ENCODE results near the gene ANKRD23.
A peak's percentile ranks its signal among the peaks of the same experiment; 100 is the strongest.
"Not testable (repeated sequence)": the region's sequence is repeated elsewhere in the genome, so short reads cannot be mapped to it uniquely, and the experiment has no call there.

ANKRD23 gene

DNA sequence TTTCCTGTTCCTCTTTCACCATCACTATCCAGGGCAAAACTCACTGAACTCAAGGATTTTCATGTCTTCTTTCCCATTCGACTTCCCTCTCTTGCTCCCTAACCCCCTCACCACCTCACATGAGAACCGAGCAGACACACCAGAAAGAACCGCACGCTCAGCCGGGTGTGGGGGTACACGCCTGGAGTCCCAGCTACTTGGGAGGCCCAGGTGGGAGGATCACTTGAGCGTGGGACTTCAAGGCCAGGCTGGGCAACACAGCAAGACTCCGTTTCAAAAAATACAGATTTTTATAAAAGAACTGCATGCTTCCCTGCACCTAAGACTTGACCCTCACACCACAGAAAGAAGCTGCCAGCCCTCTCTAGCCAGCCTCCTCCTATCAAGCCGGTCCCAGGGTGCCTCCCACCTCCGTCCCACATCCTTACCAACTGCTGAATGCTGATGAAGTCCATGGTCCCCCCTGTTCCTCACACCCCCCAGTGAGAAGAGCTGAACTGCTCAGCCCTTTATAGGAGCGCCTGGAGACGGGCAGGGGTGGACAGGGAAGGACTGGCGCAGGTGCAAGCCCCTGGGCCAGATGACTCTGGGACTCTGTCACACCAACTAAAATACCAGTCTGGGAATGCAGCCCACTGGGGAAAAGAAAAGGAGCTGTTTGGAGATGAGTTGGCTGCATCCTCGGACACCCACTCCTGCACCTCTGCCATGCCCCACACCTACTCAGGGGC lies at the start of gene ANKRD23:
Gene ANKRD23, minus strand, starts transcription at position 484 of the 731 bp plus-strand sequence. Its CDS starts 29 bp downstream, at position 455.
- no peak for DNase-seq

DNA sequence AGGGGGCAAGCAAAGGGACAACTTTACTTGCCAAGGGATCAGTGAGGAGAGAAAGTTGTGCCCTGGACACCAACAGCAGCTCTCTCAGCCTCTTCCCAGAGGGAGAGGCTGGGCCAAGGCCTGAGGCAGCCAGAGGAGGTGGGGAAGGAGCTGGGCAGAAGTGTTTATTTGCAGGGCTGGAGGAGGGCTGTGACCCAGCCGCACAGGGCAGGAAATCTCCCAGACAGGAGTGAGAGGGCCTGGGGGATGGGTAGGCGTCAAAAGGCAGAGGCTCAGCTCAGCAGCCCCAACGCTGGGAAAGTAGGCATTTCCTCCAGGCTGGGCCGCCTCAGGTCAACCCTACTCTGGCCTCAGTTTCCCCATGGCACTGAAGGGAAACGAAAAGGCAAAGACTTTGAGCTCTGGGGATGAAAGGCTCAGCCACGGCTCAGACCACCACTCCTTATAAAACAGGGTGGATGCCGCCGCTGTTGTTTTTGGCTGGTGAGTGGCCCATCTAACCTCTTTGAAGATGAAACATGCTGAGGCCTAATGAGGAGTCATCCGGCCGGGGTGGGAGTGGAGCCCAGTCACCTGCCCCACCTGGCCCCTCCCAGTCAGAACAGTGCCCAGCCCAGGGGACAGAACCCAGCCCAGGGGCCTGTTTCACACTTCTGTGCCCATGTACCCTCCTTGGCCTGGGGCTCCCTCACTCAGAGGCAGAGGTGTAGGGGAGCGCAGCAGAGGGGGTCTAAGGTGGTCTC lies 47.9 kb upstream of the ANKRD23 start:
- no peak for DNase-seq

DNA sequence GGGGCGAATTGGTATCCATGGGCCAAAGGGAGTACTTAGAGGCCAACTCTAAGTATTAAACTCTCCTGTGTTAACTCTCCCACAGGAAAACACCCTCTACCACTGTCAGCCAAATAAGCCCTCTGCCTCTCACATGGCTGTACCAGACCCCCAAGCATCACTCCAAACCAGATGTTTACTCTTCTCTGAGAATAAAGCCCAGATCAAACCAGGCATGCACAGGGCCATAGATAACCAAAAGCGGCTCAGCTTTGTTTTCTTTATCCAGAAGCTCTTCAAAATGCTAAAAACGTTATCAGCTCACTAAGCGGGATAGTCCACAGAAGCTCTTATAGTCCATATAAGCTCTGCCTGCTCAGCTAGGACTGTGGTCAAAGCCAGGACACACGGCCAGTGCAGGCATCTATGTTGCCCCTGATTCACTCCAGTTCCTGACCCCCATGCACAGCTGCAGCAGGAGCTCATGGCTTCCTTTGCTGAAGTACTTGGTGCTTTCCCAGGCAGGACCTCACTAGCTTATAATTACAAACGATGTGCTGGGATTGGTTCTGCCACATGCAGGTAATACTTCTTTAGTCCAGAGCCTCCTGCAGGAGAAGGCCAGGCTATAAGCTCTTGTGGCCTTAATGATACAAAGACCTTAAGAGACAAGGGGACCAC lies 47.0 kb upstream of the ANKRD23 start:
- DNase-seq = no peak

DNA sequence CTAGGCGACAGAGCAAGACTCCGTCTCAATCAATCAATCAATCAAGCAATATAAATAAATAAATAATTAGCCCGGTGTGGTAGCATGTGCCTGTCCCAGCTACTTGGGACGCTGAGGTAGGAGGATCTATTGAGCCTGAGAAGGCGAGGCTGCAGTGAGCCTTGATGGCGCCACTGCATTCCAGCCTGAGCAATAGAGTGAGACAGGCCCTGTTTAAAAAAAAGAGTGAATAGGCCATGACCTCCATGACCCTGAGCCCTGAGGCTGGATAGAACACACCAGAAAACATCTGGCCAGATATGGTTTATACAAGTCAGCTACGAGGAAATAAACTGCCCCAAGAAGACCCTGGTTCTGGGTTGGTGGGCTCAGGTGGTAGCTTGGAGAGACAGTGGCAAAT lies 46.4 kb upstream of the ANKRD23 start:
- DNase-seq = no peak

DNA sequence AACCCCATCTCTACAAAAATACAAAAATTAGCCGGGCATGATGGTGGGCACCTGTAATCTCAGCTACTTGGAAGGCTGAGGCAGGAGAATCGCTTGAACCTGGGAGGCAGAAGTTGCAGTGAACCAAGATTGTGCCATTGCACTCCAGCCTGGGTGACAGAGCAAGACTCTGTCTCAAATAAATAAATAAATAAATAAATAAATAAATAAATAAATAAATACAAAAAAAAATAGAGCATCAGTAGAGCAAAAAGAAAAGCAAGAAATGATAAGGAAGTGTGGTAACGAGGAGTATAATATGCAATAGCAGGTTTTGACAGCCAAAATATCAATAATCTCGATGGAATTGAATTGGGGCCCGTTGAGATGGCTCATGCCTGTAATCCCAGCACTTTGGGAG lies 45.7 kb upstream of the ANKRD23 start:
- DNase-seq = not testable (repeated sequence)

DNA sequence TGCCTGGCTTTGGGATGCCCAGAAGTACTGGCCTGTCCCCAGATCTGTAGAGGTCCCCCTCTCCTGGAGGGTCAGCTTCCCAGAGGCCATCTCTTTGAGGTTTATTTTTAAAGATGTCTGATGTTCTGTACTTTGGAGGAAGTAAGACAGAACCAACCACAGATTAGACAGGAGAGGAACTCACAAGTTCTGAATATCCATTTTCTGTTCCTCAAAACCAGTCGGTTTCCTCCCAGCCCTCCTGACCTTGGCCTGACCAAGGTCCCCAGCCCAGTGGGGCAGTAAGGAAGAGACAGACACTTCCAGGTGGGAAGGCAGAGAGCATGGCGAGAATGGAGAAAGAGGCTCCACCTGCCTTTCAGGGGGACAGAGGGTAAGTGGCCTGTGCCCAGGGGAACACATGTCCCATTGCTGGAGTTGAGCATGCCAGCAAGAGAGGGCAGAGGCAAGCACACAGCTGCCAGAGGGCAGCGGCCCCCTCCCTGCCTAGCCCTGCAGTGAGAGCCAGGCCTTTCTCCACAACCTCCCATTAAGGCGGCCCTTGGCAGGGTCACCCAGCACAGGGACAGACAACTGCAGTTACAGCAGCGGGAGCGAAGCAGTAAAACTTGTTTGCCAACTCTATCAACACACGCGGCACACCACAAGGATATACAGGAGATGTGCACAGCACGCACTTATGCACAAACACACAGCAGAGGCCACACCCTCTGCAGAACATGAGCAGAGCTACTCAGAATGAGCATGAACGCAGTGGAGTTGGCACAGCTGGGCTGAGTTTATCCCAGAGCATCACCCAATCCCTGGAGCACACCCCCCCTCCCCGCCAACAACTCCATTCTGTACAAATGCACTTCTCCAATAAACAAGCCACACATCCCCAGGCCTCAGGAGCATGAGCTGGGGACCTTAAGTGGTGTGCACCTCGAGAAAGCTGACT lies 44.5 kb upstream of the ANKRD23 start:
- peak; percentile 95 for DNase-seq

DNA sequence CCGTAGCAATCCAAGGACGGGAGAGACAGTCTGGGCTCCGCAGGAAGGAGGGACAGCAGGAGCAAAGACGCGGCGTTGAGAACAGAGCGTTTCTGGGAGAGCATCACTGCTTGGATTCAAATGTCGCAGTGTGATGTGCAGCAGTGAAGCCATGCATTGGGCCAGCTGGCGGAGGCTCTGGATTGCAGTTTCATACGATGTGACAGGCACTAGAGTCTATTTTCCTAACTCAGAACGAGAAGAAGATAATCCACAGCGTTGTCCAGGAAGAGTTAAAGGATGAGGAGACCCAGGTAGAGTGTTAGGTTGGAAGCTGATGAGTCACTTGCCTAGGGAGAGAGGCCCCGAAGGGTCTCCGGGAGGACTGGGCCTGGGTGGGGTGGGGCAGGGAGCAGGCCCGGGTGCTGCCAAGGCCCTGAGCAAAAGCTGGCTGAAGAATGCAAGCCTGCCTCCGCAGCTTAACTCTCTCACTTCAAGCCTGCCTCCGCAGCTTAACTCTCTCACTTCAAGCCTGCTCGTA lies 43.7 kb upstream of the ANKRD23 start:
- no peak for DNase-seq

DNA sequence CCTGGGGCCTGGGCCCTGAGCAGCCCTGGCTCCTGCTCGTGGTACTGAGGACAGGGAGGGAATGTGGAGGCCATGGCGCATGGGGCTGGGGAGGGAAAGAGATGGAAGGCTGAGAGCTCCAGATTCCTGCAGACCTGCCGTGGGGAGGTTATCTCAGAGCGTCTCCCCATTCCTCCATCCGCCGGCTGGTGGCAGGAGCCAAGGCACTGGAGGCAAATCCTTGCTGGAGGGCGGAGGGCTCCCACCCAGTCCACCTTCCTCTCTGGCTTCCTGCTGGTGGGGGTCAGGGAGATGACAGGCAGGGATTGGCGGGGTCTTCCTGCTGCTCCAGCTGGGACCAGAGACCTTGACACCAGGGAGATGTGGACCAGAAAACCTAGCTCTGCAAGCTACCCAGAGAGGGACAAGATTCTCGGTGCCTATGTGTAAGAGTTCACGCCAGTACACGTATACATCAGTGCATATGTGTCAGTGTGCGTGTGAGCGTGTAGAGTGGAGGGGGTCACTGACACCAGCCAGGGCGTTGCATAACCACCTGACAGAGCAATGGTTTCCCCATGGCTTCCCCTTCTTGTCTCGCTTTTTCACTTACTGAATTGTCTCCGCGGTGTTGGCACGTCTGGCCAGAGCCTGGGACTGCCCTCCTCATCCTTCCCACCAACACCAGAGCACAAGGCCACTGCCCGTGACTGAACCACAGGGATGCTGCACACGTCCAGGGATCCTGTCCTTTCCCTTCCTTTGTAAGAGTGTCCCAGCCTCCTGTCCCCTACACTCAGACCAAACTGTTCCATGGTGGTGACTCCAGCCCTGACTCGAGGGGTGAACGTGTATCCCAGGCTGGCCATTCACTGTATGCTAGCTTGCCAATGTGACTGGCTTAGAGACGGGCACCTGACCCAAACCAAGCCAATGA lies 41.9 kb upstream of the ANKRD23 start:
- DNase-seq = peak; percentile 87

DNA sequence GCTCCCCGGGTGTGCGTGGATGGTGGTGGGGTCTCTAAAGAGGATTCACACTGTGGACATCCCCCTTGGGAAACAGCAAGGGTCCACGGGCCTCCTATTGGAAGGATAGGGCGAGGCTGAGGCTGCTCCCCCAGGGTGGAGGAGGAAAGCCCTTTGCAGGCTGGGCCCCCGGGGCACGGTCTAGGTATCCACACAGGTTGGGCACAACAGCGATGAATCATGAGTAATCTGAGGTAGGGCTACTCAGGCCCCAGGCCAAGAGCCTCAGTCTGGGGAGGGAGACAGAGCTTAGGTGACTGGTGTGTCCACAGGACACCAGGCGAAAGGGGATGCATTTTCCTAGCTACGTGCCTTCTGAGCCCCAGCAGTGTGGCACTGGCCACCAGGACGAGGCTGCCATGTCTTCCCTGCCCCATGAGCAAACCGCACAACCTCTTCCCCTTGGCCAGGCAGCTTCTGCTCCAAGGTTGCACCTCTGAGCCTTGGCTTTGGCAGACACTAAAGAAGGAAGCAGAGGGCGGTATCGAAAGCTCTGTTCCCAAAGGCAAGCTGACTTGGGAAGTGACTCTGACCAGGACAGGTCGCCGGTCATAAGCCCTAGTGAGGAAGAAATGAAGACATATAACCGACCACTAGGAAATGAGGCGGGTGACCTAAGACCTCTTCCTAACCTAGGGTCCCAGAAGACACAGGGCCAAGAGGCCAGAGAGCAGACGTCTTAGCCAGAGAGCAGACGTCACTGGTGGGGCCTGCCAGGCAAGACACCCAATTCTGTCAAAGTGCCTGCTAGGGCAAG lies 40.7 kb upstream of the ANKRD23 start:
- peak; percentile 72 for DNase-seq

DNA sequence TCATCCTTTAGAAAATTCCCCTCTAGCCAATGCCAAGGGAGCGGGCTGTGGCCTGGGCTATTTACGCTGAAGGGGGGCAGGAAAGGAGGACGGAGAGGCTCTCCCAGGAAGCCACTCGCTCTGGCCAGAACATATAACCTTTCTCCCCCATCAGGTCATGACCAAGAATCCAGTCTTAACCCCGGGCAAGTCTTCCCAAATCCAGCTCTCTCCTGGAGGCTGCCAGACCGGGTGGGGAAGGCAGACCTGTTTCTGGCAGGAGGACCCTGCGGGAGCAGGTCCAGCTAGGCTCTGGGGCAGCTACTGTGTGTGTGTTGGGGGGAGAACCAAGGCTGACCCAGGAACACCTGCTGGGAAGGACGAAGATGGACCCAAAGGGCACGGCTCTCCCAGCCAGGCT lies 39.5 kb upstream of the ANKRD23 start:
- no peak for DNase-seq

DNA sequence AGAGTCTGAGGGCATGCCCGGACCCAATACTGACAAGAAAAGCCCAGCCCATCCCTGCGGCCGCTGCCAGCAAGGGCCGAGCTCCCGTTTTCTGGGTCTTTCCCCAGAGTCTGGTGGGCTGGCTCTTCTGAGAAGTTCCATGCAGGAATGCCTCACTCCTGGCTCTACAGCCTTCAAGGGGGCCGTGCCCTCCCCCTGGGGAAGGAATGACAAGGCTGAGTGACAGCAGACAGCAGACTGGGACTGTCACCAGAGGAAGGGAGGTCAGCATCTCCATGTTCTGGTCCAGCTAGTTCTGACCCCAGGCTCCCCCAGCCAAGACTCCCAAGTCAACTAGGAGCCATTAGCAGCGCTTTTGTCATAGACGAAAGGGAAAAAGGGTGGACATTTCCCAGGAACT lies 39.1 kb upstream of the ANKRD23 start:
- no peak for DNase-seq

DNA sequence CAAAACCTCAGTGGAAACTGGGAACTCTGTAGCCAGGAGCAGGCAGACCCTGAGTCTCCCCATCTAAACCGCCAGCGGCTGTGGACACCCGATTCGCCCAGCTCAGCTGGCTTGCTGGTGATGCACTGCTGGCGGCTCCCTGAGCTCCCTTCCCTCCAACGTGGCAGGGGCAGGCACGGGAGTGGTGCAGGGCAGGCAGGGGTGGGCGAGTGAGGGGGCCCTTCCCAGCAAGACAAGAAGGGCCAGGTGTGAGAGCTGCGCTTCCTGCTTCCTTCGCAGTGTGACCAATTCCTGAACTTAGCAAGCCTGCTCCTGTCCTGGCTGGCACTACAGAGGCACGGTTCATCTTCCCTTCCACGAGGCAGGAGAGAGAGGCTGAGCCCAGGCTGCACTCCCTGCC lies 38.4 kb upstream of the ANKRD23 start:
- DNase-seq = no peak

DNA sequence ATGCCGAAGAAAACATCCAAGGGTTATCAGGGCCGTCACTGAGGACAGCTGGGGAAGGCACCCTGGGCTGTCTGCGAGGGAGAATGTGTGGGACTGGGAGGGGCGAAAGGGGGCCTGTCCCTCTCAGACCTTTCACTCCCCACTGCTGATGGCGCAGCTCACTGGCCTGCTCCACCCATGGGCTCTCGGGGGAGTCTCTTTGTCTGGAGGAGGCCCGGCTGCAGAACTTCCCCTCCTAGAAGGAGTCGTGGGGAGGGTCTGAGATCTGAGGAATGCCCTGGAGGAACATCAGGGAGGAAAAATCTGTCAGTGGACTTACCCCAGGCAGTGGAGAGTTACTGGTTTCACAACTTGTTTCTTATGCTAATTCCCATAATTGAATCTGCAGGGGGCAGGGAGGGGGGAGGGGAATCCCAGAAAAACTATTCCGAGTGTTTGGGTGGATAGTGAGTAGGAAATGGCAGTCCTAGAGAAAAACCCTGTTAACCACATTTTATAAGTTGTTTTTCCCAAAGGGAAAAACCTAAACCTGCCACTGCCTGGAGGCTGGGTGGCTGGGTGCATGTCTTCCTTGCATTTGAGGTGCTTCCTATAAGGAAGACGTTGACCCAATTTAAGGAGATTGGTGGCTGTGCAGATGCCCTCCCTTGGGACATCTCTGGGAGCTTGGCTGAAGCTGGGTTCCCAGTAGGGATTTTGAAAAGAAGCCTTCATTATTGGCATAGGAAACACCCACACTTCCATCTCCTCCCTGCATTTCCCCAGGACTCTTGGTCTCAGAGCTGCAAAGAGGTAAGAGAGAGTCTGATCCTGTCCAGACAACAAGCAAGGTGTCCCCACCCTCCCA lies 37.8 kb upstream of the ANKRD23 start:
- no peak for DNase-seq

DNA sequence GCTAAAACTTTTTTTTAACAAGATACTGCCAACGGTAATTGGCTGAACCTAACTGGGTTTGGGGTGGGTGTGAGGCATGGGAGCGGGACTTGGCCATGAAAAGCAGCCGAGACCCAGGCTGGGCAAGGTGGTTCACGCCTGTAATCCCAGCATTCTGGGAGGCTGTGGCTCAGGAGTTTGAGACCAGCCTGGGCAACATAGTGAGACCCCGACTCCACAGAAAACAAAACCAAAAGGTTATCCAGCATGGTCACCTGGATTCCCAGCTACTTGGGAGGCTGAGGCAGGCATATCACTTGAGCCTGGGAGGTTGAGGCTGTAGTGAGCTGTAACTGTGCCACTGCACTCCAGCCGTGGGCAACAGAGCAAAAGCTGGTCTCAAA lies 37.1 kb upstream of the ANKRD23 start:
- no peak for DNase-seq

DNA sequence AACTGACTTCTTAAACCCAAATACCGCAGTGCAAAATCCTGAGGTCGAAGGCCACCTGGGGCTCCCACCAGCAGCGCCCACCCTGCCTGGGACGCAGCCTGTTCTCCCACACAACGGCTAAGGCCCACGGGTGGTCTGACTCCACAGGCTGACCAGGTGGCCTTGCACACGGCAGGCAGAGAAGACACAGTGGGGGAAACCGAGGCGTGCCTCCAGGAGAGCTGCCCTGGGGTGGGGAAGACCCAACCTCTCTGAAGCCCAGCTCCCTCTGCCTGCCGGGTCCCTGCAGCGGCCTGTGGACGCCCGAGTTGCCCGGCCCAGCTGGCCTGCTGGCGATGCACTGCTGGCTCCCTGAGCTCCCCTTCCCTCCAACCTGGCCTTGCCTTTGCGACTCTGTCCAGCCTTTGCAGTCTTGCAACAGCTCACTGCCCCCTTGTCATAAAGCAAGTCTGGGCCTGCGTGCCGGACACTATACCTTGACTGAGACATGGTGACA lies 35.8 kb upstream of the ANKRD23 start:
- DNase-seq = no peak

DNA sequence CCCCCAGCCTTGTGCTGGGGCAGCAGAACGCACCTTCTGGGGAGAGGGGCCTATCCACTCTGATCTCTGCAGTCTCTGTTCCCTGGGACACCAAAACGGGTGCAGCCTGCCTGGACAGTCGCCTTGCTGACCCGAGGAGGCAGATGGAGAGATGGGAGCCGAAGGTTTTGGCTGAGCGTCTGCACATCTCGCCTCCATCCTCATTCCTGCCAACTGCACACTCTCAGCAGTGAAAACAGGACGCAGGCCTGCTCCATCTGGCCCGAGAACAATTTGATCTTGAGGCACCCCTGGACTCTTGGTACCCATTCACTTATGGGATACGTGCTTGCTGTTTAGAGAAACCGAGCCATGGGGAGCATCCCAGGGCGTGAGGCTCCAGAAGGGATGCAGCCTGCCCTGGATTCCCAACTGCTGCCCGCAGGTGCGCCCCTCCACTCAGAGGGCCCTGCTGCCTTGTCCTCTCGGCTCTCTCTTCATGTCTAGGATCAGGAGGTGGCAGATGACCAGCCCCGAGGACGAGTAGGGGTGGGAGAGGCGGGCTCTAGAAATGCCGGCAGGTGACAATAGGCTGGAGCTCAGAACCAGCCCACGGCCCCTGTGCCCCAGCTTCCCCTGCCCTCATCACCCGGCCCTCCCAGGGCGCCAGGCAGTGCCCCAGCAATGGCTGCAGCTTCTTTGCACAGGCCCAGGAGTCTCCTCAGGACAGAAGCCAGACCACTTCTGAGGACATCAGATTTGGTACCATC lies 35.1 kb upstream of the ANKRD23 start:
- DNase-seq = no peak

DNA sequence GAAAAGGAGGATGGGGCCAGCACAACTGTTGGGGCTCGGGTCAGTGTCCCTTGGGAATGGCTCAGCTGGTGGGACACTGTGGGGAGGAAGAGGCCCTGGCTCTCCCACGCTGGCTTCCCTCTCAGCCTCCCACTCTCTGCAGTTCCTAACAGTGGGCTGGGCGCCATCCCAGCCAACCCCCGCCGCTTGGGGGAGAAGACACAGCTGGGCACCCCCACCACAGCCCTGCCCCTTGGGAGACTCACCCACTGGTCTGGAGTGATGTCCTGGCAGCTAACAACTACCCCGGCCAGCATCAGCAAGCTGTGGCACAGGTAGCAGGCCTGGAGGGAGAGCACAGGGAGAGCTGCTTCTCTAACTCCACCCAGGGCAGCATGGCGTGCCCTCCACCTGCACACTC lies 34.4 kb upstream of the ANKRD23 start:
- DNase-seq = no peak

DNA sequence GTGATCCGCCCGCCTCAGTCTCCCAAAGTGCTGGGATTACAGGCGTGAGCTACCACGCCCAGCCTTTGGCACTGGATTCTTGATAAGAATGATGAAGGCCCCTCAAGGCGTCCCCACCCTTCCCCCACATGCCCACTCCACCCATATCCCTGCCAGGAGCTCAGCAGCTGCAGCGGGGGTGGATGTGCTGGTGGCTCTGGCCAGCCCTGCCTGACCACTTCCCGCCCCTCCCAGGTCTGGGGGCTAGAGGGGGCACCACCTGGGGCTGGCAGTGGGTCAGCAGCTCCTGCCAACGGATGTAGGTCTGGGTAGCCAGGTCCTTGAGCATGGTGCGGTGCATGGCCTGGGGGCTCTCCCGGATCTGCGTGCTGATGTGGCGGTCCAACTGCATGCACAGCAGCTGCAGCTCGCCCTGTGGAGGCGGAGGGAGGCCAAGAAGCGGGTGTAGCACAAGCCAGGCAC lies 33.8 kb upstream of the ANKRD23 start:
- no peak for DNase-seq

DNA sequence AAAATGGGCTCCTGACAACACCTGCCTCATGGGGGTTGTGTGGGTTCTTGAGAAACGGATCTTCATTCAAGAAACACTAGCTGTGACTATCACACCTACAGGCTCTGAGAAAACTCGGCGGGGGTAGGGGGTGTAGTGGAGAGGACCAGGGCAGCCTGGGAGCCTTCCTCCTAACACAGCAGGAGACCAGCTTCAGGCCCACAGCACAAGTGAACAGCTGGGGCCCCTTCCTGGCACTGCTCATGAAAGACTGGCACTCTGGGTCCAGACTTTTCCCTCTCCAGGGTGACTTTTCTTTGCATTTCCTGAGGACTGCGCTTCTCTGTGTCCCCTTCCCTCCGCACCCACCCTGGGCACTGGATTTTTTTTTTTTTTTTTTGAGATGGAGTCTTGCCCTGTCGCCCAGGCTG lies 33.2 kb upstream of the ANKRD23 start:
- no peak for DNase-seq
